HCT116 (cell line): ENCODE results near the gene CDK14. TPM values are rescaled to one million over a fixed set of nuclear protein-coding genes. Genes with fewer than 3 reads are reported as not detected.

ENCODE experiments used
- ATAC-seq: fragments of 200-7000 bp; cut with Tn5 transposase; 2 replicates; pipeline ENCODE4 v1.9.1; 2020; ENCODE audit warnings: mild to moderate bottlenecking, moderate library complexity
- BruUV-seq: library from RNA; stranded (reverse); fragments of 400-500 nt; replicated peaks from 2 replicates; lab custom pipeline; 2021; lab: Mats Ljungman, UMichigan
- CTCF ChIA-PET: fragments of 300-600 bp; sonication (Branson Sonifier 250); formaldehyde crosslinking; loops from one replicate; lab custom pipeline; 2021; ENCODE audit warnings: antibody characterized with exemption; lab: Charles Lee
- POLR2A ChIA-PET: fragments of 300-600, 350-600 bp; sonication (Branson Sonifier 250); formaldehyde crosslinking; loops from one replicate; lab custom pipeline; 2021; ENCODE audit warnings: antibody characterized with exemption; lab: Charles Lee
- RAD21 ChIA-PET, 2 experiments: fragments of 300-600 bp; sonication (Branson Sonifier 250); formaldehyde crosslinking; loops; one replicate each; lab custom pipeline; 2023; ENCODE audit warnings: low total read pairs in 2 of 2; ENCODE audit not compliant: uncharacterized antibody in 2 of 2, unreplicated experiment in 2 of 2, low non-redundant PET in 1 of 2; lab: Charles Lee
- DNase-seq: peaks from one replicate; pipeline ENCODE4 v3.0.0-alpha.2; 2010; ENCODE audit warnings: low read depth, low spot score
- H2AFZ ChIP-seq: fragments of 200-600 bp; shearing (Covaris generic), sonication (generic); 2 replicates; pipeline ENCODE4 v1.6.1; 2017; ENCODE audit warnings: low read depth, mixed run types, mixed read lengths, antibody characterized with exemption, low read length; ENCODE audit not compliant: poor library complexity, severe bottlenecking
- H3K27ac ChIP-seq: 2 replicates; pipeline ENCODE4 v1.5.1; 2012; ENCODE audit warnings: low read depth, low read length
- H3K27me3 ChIP-seq: fragments of 200-600 bp; sonication (generic); 2 replicates; pipeline ENCODE4 v1.6.1; 2016; ENCODE audit warnings: mixed run types, low read length, mixed read lengths; ENCODE audit not compliant: insufficient read depth
- H3K36me3 ChIP-seq, 2 experiments: fragments of 200-500 bp in 1 of 2; fragments of 200-600 bp in 1 of 2; sonication (Bioruptor generic) in 1 of 2; sonication (generic) in 1 of 2; 2 replicates each; pipeline versions ENCODE4 v1.5.1 to v1.6.1; 2014 to 2016; ENCODE audit warnings: low read length in 2 of 2, inconsistent platforms in 1 of 2, mixed read lengths in 1 of 2, mixed run types in 1 of 2; ENCODE audit not compliant: insufficient read depth in 2 of 2, control insufficient read depth in 1 of 2
- H3K4me1 ChIP-seq, 2 experiments: fragments of 200-600 bp in 1 of 2; sonication (generic) in 1 of 2; 2 replicates each; pipeline versions ENCODE4 v1.5.1 to v1.6.1; 2012 to 2017; ENCODE audit warnings: low read length in 2 of 2, inconsistent platforms in 1 of 2, mild to moderate bottlenecking in 1 of 2, mixed read lengths in 1 of 2, mixed run types in 1 of 2, moderate library complexity in 1 of 2; ENCODE audit not compliant: insufficient read depth in 2 of 2, control insufficient read depth in 1 of 2
- H3K4me2 ChIP-seq: fragments of 200-600 bp; sonication (generic); 2 replicates; pipeline ENCODE4 v1.6.1; 2017; ENCODE audit warnings: mixed run types, low read length, mixed read lengths
- H3K4me3 ChIP-seq, 2 experiments: fragments of 200-600 bp in 1 of 2; sonication (generic) in 1 of 2; replicated peaks in 1 of 2; 2 replicates each; pipeline ENCODE4 v1.5.1; 2011 to 2016; ENCODE audit warnings: low read length in 2 of 2, control low read depth in 1 of 2, low read depth in 1 of 2, mild to moderate bottlenecking in 1 of 2, mixed read lengths in 1 of 2, mixed run types in 1 of 2
- H3K79me2 ChIP-seq: fragments of 200-600 bp; sonication (generic); 2 replicates; pipeline ENCODE4 v1.6.1; 2017; ENCODE audit warnings: mild to moderate bottlenecking, mixed run types, low read length, moderate library complexity, mixed read lengths; ENCODE audit not compliant: insufficient read depth
- H3K9ac ChIP-seq: fragments of 200-600 bp; sonication (generic); 2 replicates; pipeline ENCODE4 v1.6.1; 2016; ENCODE audit warnings: low read length, mixed read lengths
- H3K9me2 ChIP-seq: fragments of 200-600 bp; sonication (generic), shearing (Covaris generic); 2 replicates; pipeline ENCODE4 v1.6.1; 2017; ENCODE audit warnings: mixed run types, mild to moderate bottlenecking, moderate library complexity; ENCODE audit not compliant: insufficient read depth
- H3K9me3 ChIP-seq, 2 experiments: fragments of 200-500 bp in 1 of 2; fragments of 200-600 bp in 1 of 2; sonication (Bioruptor generic) in 1 of 2; sonication (generic) in 1 of 2; 2 replicates each; pipeline ENCODE4 v1.6.1; 2014 to 2017; ENCODE audit warnings: low read length in 2 of 2, mixed read lengths in 2 of 2, inconsistent platforms in 1 of 2, low read depth in 1 of 2, mild to moderate bottlenecking in 1 of 2, mixed run types in 1 of 2, moderate library complexity in 1 of 2; ENCODE audit not compliant: control insufficient read depth in 1 of 2, insufficient read depth in 1 of 2
- H4K20me1 ChIP-seq: fragments of 200-600 bp; sonication (generic), shearing (Covaris generic); 2 replicates; pipeline ENCODE4 v1.6.1; 2017; ENCODE audit warnings: mixed run types, mild to moderate bottlenecking, moderate library complexity; ENCODE audit not compliant: insufficient read depth
- EGR1 ChIP-seq: IDR thresholded peaks from 2 replicates; pipeline ENCODE4 v1.6.1; 2012; ENCODE audit warnings: low read depth
- EZH2phosphoT487 ChIP-seq: fragments of 200-600 bp; IDR thresholded peaks from 2 replicates; pipeline ENCODE4 v1.6.1; 2018; ENCODE audit warnings: antibody characterized with exemption, borderline replicate concordance
- FOSL1 ChIP-seq: IDR thresholded peaks from 2 replicates; pipeline ENCODE4 v1.6.1; 2012; ENCODE audit warnings: low read depth
- JUND ChIP-seq: IDR thresholded peaks from 2 replicates; pipeline ENCODE4 v1.6.1; 2012
- RAD21 ChIP-seq: IDR thresholded peaks from 2 replicates; pipeline ENCODE4 v1.6.1; 2012; ENCODE audit warnings: low read depth, mild to moderate bottlenecking
- SIN3A ChIP-seq: IDR thresholded peaks from 2 replicates; pipeline ENCODE4 v1.6.1; 2012; ENCODE audit warnings: low read depth
- SP1 ChIP-seq: IDR thresholded peaks from 2 replicates; pipeline ENCODE4 v1.6.1; 2012; ENCODE audit warnings: low read depth
- ZFX ChIP-seq: fragments of 450-650 bp; IDR thresholded peaks from 2 replicates; pipeline ENCODE4 v1.6.1; 2017
- intact Hi-C: fragments of 100-400 bp; cut with micrococcal nuclease; formaldehyde crosslinking; loops from 2 replicates; pipeline ENCODE4 v1.10.0; 2022
- total RNA-seq: library from RNA; stranded (reverse); gene quantifications from one replicate; pipeline ENCODE4 v1.2.1, GENCODE V29; 2021; ENCODE audit not compliant: unreplicated experiment
- TF ChIP-seq, protein P1 (sequence below): IDR thresholded peaks from 2 replicates; pipeline ENCODE4 v1.6.1; 2012; ENCODE audit warnings: low read depth

The CDK14 gene
- total RNA-seq, 1 experiment from 2014 or later = 10.2 TPM

DNA sequence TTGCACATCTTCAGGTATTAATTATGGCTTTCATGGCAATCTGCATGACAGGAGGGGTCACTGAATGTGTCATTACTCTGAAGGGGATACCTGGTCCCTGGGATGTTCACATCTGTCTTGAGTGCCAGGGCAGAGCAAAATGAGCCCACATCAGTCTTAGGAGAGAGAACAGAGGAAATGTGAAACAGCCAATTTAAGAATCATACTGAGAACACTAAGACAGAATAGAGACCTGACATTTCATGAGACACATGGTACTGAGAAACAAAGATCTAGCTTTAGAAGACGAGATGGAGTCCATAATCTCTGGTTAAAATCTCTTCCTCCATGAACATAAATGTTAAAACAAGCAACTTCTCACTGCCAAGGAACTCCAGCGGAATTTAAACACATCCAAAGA is 634.0 kb downstream of the CDK14 start:
- H3K36me3 ChIP-seq = no peaks in the 10 kb centered on the region
- H4K20me1 ChIP-seq = no peaks in the 10 kb centered on the region
- H3K9ac ChIP-seq = no peak overlapping the region
- peaks cover 30% of the 10 kb centered on the region; the same call in 1 of the 2 replicates for H3K27me3 ChIP-seq
- DNase-seq = no peak
- no peak for ATAC-seq
- H3K4me2 ChIP-seq = no peak overlapping the region
- no peaks in the 10 kb centered on the region for H3K4me1 ChIP-seq
- no peak overlapping the region for H2AFZ ChIP-seq
- no peaks in the 10 kb centered on the region for H3K9me2 ChIP-seq
- H3K4me3 ChIP-seq = no peak overlapping the region
- H3K9me3 ChIP-seq = no peaks in the 10 kb centered on the region
- no TSS peak for BruUV-seq
- TF ChIP-seq RAD21 (no peak), SP1 (no peak), SIN3A (no peak), ZFX (no peak), EZH2phosphoT487 (no peak), EGR1 (no peak), JUND (no peak), FOSL1 (no peak)
- TF ChIP-seq, protein P1, sequence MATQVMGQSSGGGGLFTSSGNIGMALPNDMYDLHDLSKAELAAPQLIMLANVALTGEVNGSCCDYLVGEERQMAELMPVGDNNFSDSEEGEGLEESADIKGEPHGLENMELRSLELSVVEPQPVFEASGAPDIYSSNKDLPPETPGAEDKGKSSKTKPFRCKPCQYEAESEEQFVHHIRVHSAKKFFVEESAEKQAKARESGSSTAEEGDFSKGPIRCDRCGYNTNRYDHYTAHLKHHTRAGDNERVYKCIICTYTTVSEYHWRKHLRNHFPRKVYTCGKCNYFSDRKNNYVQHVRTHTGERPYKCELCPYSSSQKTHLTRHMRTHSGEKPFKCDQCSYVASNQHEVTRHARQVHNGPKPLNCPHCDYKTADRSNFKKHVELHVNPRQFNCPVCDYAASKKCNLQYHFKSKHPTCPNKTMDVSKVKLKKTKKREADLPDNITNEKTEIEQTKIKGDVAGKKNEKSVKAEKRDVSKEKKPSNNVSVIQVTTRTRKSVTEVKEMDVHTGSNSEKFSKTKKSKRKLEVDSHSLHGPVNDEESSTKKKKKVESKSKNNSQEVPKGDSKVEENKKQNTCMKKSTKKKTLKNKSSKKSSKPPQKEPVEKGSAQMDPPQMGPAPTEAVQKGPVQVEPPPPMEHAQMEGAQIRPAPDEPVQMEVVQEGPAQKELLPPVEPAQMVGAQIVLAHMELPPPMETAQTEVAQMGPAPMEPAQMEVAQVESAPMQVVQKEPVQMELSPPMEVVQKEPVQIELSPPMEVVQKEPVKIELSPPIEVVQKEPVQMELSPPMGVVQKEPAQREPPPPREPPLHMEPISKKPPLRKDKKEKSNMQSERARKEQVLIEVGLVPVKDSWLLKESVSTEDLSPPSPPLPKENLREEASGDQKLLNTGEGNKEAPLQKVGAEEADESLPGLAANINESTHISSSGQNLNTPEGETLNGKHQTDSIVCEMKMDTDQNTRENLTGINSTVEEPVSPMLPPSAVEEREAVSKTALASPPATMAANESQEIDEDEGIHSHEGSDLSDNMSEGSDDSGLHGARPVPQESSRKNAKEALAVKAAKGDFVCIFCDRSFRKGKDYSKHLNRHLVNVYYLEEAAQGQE = no peak
- TF ChIP-seq, all 23 proteins: peak for 0
- intact Hi-C loops = no loop called here
- CTCF ChIA-PET = no interaction called here
- POLR2A ChIA-PET = no interaction called here
- H3K27ac ChIP-seq = no peak overlapping the region
- no peaks in the 10 kb centered on the region for H3K79me2 ChIP-seq
- RAD21 ChIA-PET = no interaction called here
